HS-27A (cell line): Measurements from ENCODE around the gene POLR3G.
A peak's percentile ranks its signal among the peaks of the same experiment; 100 is the strongest.

ENCODE experiments used
- DNase-seq: peaks from one replicate; pipeline ENCODE4 v3.0.0-alpha.2; 2012; ENCODE audit warnings: low read depth, missing footprints

The POLR3G gene

DNA sequence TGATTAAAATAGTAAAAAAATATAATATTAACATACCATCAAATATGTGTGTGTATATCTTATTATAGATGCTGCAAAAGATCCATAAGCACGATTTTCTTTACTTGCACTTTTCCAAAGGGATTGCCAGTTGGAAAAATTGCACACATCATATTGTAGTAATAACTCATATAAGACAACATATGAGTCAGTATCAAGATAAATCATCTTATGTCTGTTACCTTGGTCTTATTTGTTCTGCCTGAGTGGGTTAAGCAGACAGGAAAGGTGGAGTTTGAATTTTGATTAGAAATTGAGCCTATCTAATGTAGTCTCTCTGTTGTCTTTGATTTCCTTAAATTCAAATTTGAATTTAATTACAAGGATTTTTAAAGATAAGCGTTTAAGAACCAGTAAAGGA, 30.1 kb downstream of the POLR3G start:
- DNase-seq = no peak

DNA sequence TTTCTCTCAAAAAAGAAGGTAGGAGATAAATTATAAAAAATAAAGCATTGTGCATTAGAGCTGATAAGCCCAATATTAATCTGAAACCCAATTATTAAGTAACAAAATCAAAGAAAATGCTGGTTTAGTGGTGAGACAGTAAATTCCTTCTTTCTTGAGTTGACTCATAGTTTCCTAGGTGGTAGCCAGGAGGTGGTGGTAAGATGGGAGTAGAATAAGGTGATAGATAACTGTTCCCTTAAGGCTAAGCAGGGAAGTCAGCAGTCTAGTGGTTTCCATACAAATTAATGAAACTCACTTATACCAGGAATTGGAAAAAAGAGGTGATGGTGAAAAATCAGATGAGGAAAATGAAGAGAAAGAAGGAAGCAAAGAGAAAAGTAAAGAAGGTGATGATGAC, 31.6 kb downstream of the POLR3G start:
- no peak for DNase-seq

DNA sequence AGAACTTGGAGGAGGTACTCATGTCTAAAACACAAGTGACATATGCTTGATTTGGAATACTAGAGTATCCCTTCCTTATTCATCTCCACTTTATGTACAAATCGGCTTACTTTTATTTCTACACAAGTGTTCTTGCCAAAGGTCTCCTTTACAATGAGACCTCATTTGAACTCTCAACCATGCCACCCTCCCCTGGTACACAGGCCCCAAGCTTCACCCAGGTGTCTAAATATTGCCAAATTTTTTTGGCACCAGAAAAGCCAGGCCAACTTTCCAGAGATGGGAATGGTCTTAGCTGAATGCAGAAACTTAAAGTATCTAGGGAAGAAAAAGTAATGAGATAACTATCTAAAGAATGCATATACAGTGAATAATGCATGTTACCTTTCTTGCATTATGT, 35.8 kb downstream of the POLR3G start:
- no peak for DNase-seq

DNA sequence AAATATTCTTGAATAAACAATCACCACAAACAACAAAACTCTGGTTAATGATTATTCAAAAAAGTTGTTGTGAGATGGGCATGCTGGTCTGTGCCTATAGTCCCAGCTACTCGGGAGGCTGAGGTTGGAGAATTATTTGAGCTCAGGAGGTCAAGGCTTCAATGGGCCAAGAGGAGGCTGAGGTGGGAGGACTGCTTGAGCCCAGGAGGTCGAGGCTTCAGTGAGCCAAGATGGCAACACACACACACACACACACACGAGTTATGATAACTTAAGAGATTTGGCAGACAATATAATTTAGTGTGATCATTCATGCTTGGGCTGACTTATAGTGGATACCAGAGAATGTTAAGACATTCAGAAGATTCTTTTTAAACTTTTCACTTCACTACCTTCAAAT, 39.9 kb downstream of the POLR3G start:
- DNase-seq = no peak

DNA sequence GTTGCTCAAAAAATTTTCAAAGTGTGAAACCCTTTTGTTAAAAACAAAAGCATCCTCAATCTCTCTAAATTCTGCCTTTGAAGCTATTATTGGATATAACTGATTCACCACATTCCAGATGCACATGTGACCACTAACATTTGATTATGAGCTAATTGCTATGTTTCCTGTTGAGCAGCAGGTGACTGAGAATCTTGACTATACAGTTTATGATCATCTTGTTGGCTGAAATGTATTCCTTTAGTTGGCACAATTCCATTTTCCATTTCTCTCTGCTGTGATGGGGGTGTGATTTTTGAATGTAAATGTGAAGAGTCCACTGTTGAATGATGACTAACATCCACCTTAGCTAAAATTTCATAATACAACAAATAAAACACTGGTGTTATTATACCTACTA, 44.0 kb downstream of the POLR3G start:
- no peak for DNase-seq

DNA sequence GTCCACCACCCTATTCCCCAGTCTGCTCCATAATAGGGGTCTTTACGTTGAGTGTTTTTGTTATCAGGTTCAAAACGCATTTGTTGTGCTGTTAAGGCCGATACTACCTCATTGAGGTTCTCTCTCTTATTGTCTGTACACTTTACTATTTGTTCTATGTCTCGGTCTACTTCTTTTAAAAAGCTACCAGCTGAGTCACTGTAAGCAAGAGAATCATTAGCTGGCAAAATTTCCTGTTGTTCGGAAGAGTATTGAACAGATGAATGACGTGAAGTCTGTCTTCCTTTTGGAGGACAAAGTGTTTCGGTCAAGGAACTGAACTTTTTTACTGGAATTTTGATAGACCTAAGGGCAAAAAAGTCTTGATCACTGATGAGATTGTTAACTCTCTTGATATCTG, 44.4 kb downstream of the POLR3G start:
- DNase-seq = no peak

DNA sequence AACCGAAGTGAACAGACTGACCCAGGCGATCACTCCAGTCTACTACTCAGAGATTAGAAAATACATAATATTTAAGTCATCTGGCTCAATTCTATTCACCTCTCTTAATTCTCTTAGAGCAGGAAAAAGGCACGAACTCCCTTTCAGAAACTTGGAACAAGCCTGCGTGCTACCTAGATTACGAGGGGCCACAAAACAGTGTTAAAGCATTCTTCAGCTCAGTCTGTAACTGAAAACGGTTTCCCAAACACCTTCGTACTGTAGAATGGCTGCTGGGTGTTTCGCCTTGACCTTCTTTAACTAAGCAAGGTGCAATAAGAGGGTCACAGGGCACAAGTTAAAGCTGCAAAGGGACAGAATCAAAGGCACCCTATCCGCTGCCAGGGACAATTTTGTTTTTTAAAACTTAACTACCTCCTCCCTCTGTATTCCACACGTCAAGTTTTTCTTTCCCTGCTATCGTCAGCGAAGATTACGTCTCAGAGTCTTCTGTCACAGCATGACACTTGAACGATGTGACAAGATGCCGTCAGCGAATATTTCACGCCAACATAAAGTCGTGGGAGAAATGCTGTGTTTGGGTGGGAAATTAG, 54.0 kb downstream of the POLR3G start:
- no peak for DNase-seq

DNA sequence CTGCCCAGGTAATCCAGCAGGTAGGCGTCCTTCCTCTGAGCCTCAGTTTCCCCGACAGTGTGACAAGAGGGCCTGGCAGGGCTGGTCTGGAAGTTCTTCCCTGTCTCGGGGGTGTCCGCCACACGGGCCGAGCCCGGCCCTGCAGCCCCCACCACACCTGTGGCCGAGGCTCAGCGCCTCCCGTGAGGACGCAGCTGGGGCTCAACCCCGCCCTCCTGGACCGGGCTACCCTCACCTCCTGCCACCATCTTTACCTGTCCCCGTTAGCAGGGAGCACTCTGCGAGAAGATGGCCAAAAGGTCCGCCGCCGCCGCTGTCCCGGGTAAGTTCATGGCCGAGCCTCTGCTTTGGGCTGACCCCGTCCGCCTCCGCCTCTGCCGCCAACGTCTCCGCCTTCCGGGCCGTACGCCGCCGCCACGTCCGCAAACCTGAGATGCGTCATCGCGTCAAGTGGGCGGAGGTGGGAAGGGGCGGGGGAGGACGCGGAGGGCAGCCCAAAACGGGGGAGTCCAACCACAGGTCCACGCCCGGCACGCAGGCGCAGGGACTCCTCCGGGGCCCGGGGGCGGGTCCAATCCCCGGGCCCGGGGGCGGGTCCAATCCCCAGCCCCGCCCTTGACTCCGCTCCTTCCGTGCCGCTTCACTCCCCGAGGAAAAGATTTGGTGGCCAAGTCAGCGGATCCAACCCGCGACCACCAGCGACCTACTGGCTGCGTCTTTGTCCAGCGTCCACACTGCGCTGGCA, 54.7 kb downstream of the POLR3G start, which contains the start of gene LYSMD3:
LYSMD3 (minus strand) TSS at position 391 of the 745 bp plus-strand sequence. CDS start 4,295 bp downstream, outside the sequence.
- peak; percentile 58 for DNase-seq

DNA sequence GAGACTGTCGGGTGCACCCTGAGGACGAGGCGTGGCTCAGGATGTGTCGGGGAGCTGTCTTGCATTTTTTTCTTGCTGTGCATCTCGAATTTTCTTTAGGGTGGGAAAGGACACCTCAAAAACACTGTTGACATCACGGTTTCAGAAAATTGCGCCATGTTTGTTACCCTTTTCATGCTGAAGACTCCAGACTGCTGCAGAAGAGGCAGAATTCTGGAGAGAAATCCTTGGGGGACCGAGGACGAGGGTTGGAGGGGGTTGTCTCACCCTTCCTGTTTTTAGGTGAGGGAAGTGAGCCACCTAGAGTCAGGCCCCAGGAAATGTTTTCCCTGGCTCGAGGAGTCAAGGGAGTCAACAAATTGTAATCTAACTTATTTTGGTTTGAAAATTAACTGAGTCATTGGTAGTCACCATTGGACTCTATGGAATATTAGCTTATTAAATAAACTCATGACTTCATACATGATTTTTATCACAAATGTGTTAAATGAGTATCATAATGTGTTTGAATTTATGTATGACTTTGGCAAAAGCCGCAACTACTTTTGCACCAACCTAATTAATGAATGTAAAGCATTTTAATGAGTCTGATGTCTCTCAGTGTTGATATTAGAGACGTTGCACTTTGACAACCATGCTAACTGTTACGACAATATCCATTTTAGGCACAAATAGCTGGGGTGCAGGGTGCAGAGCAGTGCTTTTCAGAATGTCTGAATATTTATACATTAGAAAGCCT, 55.4 kb downstream of the POLR3G start:
- peak; percentile 22 for DNase-seq

DNA sequence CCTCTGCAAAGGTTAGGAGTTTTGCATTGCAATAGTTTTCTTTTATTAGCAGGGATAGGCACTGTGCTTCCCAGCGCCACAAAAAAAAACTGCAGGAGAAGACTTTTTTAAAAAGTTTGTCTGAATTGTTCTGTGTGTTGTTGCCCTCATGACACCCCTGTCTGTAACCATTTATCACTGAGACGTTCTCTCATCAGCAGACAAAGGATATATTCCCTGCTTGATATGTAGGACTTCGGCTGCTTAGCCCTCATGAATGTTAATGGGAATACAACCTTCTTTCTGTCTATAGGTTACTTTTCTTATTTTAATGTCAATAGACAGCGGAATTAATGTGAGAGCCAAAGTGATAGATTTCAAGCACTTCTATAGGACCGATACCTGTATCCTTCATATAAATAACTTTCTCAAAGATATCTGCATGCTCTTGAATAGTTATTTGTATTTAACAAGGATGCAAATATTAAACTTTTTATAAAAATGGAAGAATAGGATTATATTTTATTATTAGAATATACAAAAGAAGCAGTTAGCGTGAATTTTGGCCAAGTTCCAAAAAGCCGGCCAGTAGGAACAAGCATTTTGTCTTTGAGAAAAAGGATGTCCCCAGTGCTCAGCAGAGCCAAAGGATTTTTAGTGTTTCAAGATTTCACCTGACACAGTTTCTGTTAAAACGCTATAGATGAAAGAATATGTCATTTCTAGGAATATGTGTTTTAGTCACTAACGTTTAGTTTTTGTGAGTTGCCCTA, 56.2 kb downstream of the POLR3G start:
- DNase-seq = no peak

DNA sequence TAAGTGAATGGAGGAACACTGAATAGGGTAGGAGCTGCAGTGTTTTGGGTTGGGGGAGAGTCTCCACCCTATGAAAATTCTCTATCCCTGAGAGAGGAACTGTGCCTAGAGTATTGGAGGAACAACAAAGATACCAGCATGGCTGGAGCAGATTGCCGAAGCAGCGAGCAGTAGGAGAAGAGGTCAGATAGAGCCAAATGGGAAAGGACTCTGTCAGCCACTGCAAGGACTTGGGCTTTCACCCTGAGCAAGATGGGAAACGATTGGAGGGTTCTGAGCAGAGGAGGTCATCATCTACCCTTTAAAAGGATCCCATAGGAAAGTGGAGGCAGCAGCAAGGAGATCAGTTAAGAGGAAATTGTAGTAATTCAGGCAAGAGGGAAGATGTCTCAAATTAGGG, 59.1 kb downstream of the POLR3G start:
- no peak for DNase-seq

DNA sequence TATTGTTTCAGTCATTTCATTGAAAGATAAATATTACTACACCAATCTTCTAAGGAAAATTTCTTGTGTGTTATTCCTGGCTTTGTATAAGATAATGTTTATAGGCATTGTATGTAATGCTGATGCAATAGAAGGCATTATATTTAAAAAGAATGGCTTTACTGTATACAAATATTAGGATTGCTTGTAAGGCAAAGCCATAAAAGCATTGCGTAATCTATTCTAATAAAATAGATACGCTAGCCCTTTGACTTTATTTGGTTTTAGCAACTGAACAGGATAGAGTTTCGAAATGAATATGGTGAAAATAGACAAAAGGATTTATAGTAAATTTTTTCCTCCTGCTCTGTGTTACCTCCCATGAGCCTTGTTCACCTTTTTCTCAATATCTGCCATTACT, 60.3 kb downstream of the POLR3G start:
- no peak for DNase-seq

DNA sequence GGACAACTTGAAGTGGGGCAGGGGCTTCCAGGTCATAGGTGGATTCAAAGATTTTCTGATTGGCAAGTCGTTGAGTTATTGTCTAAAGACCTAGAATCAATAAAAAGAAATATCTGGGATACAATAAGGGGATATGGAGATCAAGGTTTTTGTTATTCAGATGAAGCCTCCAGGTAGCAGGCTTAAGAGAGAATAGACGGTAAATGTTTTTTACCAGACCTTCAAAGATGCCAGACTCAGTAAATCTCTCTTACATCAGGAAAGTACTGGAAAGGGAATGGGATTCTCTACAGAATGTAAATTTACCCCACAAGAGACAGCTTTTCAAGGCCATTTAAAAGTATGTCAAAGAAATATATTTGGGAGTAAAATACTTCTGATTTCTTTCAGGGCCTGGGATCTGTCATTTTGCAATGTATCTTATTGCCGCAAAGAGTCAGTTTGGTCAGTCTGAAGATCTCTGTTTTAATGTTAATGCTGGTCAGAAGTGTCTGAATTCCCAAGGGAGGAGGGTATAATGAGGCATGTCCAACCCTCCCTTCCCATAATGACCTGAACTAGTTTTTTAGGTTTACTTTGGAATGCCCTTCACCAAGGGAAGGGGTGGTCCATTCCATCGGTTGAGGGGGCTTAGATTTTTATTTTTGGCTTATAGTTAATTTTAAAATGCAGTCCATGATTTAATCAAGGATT, 68.3 kb downstream of the POLR3G start:
- no peak for DNase-seq

DNA sequence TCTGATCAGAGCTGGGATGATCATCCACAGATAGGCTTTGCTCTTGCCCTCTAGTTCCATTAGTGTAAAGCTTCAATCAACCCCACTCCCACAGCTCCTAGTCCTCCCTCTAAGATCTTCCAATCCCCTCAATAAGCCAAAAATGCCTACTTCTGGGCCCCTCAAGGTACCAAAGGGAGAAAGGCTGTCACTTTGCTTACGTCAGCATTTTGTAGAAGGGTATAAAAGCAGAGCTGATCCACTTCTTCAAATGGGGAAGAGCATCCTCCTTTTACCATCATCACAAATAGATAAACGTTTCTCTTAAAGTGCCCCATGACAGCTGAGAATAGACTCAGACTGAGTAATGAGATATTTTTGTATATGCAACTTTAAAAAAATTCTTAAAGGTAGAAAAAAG, 70.8 kb downstream of the POLR3G start:
- DNase-seq = no peak

DNA sequence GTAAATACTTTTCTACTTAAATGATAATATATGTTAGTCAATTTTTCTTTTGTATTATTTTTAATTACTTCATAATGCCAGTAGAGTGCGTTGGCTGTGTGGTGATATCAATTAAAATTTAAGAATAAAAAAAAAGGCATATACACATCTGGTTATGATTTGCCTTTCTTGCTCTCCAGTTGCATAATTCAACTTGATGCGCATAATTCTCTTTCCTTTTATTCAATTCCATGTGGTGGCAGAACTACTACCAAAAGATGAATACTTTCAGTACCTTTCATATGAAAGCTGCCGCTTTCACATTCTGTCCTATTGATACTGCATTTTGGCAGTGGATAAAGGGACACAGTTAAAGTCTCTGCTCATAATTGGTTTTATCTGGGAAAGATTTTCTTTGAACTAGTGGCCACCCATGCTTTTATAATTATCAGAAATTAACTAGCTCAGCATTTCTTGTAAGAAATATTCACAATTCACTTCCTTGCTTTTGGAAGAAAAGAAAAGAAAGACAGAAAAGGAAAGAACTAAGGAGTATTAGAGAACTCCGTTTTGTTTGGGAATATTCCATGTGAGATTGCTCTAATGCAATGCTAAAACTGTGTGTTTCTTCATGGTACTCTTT, 71.7 kb downstream of the POLR3G start:
- DNase-seq = no peak

DNA sequence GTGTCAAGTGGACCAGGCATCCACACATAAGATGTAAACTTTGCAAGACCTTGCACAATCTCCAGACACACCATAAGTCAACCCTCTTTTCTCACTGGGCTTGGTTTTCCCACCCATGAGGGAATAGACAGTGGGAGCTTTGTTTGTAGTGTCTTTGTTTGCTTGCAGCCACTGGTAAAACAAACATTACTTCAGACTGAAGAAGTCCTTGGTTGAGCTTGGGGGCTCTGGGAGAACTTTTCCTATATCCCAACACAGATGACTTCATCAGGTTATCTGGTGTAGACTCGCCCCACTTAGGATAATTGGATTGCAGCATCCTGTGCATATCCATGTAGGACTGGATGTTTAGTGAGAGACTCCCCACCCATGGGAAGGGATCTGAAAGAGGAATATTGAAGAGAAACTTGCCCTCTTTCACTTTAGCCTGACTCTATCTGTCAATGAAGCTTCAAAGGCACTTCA, 72.4 kb downstream of the POLR3G start:
- no peak for DNase-seq

DNA sequence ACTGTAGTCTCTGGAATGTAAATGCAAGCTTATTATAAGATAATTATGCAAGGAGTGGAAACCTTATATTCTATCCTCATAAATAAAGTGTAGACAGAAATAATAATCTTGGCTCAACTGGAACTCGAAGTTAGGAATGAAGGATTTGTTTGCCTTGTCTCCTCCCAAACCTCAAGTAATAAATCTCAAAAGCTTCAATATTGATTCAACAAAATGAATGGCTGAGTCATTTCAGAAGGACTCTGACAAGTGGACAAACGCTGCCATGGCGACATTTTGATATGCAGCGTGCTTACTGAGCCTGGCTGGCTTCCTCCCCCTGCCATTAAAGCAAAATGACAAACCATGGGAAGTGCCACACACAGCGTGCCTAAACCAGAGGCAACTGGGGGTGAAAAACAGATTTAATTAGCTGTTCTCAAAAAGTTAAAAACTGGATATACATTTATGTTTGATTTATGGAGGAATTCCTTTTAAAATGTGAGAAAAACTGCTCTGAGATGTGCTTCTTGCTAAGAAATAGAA, 73.5 kb downstream of the POLR3G start:
- no peak for DNase-seq

DNA sequence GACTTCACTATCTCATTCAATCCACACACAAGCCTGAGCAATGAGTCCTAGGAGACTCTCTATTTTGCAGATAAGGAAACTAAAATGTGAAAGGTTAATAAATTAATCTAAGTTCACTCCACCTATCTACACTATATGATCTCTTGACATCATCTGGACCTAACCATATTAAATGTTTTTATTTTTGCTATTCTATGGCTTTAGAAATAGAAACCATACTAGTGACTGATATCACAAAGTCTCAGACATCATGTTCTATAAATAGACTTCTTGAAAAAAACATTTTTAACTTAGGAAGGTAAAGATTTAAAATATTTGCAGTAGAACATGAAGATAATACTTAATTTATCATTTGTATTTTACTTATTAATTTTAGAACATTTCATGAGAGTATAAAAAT, 74.6 kb downstream of the POLR3G start:
- no peak for DNase-seq

DNA sequence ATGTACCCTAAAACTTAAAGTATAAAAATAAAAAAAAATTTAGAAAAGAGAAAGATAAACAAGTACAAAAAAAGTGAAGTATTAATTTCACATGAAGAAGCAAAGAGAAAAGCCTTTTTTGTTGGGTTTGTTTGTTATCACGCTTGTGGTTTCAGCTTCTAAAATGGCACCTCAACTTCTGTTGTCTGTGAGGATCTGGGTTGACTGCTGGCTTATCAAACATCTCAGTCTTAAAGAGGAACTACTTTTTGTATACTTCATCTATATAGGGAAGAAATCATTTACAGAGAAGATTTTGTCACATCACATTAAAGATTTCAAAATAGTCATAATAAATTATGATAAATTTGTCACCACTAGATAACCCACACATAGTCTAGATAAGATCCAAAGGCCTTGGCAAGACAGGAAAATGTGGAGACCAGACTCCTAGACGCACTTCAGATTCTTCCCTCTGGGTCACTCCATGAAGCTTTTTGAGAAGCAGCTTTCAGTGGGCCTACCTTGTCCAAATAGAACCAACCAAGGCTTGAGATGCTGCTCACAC, 75.1 kb downstream of the POLR3G start:
- no peak for DNase-seq

DNA sequence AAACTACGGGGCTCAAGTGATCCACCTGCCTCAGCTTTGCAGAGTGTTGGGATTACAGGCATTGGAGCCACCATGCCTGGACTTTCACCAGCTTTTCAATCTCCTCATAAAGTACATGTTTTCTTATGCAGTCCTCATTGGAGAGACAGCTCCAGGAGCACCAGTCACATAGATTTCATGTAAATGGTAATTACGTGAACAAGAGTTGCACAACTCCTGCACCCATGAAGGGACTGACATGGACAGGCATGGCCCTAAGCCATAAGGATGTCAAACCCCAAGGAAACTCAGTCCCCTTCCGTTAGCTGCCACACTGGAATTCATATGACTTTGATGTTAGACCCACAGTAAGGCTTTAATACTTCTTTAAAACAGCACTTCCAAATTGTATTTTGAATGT, 76.3 kb downstream of the POLR3G start:
- DNase-seq = no peak

DNA sequence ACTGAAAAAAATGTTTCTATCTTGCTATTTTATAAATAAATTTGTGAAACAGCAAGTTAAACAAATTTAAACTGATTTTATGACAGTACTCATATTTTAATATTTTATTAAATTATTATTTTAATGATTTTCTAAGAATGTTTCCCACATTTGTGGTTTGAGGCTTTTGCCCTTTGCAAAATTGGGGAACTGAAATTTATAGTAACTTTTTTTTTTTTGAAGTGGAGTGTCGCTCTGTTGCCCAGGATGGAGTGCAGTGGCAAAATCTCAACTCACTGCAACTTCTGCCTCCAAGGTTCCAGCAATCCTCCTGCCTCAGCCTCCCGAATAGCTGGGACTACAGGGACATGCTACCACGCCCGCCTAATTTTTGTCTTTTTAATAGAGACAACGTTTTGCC, 76.7 kb downstream of the POLR3G start:
- DNase-seq = no peak
